22Rv1 (cell line): ENCODE results near the gene KLHDC4.

Experiments used
- ZFX ChIP-seq: fragments of 450-650 bp; IDR thresholded peaks from 2 replicates; pipeline ENCODE4 v1.6.1; 2017; ENCODE audit warnings: antibody characterized with exemption, borderline replicate concordance
- TF ChIP-seq, protein P1 (sequence below): fragments of 450-650 bp; IDR thresholded peaks from 2 replicates; pipeline ENCODE4 v1.5.1; 2017; ENCODE audit warnings: mild to moderate bottlenecking

DNA sequence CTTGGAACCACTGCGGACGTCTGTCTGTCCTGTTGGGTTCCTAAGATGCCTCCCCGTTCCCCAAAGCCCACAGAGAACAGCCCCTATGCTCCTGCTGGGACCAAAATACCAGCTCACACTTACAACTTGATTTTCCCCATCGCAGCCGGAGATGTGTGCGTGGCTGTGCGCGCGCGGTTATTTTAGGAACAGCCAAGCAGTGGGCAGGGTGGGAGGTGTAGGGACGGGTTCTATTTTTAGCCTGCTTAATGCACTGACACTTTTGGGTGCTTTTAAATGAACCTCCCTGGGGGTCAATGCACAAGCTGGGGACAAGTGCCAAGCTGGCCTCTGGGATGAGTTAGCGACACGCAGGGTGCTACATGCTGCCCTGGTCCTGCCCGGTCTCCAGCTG, 74.1 kb downstream of the KLHDC4 start:
- TF ChIP-seq, protein P1, sequence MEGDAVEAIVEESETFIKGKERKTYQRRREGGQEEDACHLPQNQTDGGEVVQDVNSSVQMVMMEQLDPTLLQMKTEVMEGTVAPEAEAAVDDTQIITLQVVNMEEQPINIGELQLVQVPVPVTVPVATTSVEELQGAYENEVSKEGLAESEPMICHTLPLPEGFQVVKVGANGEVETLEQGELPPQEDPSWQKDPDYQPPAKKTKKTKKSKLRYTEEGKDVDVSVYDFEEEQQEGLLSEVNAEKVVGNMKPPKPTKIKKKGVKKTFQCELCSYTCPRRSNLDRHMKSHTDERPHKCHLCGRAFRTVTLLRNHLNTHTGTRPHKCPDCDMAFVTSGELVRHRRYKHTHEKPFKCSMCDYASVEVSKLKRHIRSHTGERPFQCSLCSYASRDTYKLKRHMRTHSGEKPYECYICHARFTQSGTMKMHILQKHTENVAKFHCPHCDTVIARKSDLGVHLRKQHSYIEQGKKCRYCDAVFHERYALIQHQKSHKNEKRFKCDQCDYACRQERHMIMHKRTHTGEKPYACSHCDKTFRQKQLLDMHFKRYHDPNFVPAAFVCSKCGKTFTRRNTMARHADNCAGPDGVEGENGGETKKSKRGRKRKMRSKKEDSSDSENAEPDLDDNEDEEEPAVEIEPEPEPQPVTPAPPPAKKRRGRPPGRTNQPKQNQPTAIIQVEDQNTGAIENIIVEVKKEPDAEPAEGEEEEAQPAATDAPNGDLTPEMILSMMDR = no peak
- TF ChIP-seq ZFX = no peak
